CD14-positive monocyte (primary cell): ENCODE results near the gene CHRNA4. TPM values are rescaled to one million over a fixed set of nuclear protein-coding genes. Genes with fewer than 3 reads are reported as not detected.

Experiments used
- DNase-seq, 3 donors: peaks; one replicate each; pipeline ENCODE4 v3.0.0-alpha.2; 2011 to 2022
- H2AFZ ChIP-seq: 2 replicates; pipeline ENCODE4 v1.6.0; 2012; ENCODE audit warnings: mild to moderate bottlenecking, low read depth, low read length, inconsistent platforms; ENCODE audit not compliant: insufficient read depth, poor library complexity, severe bottlenecking
- H3K27ac ChIP-seq, 2 donors: 1 replicate in 1 of 2; 2 replicates in 1 of 2; pipeline ENCODE4 v1.5.1; 2012 to 2013; ENCODE audit warnings: low read length in 2 of 2, control low read depth in 1 of 2, inconsistent platforms in 1 of 2, low read depth in 1 of 2, mild to moderate bottlenecking in 1 of 2
- H3K27me3 ChIP-seq, 2 donors: one replicate each; pipeline versions ENCODE4 v1.6.0 to v1.6.1; 2011 to 2013; ENCODE audit warnings: low read length in 2 of 2; ENCODE audit not compliant: control insufficient read depth in 2 of 2, insufficient read depth in 2 of 2
- H3K36me3 ChIP-seq, 2 donors: replicated peaks in 1 of 2; 1 replicate in 1 of 2; 2 replicates in 1 of 2; pipeline versions ENCODE4 v1.5.1 to v1.6.1; 2012 to 2013; ENCODE audit warnings: low read length in 2 of 2, control low read depth in 1 of 2, inconsistent platforms in 1 of 2, mild to moderate bottlenecking in 1 of 2; ENCODE audit not compliant: insufficient read depth in 2 of 2, control insufficient read depth in 1 of 2
- H3K4me1 ChIP-seq, 2 donors: 1 replicate in 1 of 2; 2 replicates in 1 of 2; pipeline versions ENCODE4 v1.5.1 to v1.6.1; 2012 to 2013; ENCODE audit warnings: low read length in 2 of 2, control low read depth in 1 of 2, inconsistent platforms in 1 of 2, mild to moderate bottlenecking in 1 of 2, moderate library complexity in 1 of 2; ENCODE audit not compliant: insufficient read depth in 2 of 2, control insufficient read depth in 1 of 2
- H3K4me2 ChIP-seq: replicated peaks from 2 replicates; pipeline ENCODE3; 2012; ENCODE audit warnings: low read length, moderate library complexity, mild to moderate bottlenecking; ENCODE audit not compliant: poor library complexity, severe bottlenecking; ENCODE audit errors: extremely low read depth
- H3K4me3 ChIP-seq, 3 experiments: fragments of 200-600 bp in 1 of 3; sonication (generic) in 1 of 3; replicated peaks in 1 of 3; 1 replicate in 2 of 3; 2 replicates in 1 of 3; pipeline ENCODE4 v1.5.1; 2011 to 2013; ENCODE audit warnings: low read length in 3 of 3, mild to moderate bottlenecking in 3 of 3, control low read depth in 2 of 3, low read depth in 2 of 3, inconsistent platforms in 1 of 3, moderate library complexity in 1 of 3
- H3K79me2 ChIP-seq: 2 replicates; pipeline ENCODE4 v1.6.0; 2012; ENCODE audit warnings: mild to moderate bottlenecking, control low read depth, inconsistent platforms, low read length, moderate library complexity; ENCODE audit not compliant: insufficient read depth
- H3K9ac ChIP-seq: 2 replicates; pipeline ENCODE4 v1.6.0; 2017; ENCODE audit warnings: low read length, mild to moderate bottlenecking; ENCODE audit not compliant: insufficient read depth, poor library complexity, severe bottlenecking
- H3K9me3 ChIP-seq, 2 donors: replicated peaks in 1 of 2; 1 replicate in 1 of 2; 2 replicates in 1 of 2; pipeline versions ENCODE4 v1.5.1 to v1.6.1; 2012 to 2013; ENCODE audit warnings: low read length in 2 of 2, control low read depth in 1 of 2; ENCODE audit not compliant: control insufficient read depth in 1 of 2, insufficient read depth in 1 of 2
- H4K20me1 ChIP-seq: 2 replicates; pipeline ENCODE4 v1.6.0; 2012; ENCODE audit warnings: mild to moderate bottlenecking, low read length, control low read depth, moderate library complexity; ENCODE audit not compliant: insufficient read depth
- H3K27ac Mint-ChIP-seq, 7 donors: one replicate each; pipeline ENCODE4 v1.8.0; 2020; ENCODE audit warnings: mild to moderate bottlenecking in 7 of 7, mixed read lengths in 7 of 7, moderate library complexity in 6 of 7, inconsistent platforms in 2 of 7
- H3K27me3 Mint-ChIP-seq, 3 donors: one replicate each; pipeline ENCODE4 v1.8.0; 2021 to 2022; ENCODE audit warnings: low read depth in 3 of 3, mild to moderate bottlenecking in 3 of 3, mixed read lengths in 3 of 3, moderate library complexity in 3 of 3, inconsistent platforms in 1 of 3
- H3K36me3 Mint-ChIP-seq, 2 donors: one replicate each; pipeline ENCODE4 v1.8.0; 2020; ENCODE audit warnings: mixed read lengths in 2 of 2, inconsistent platforms in 1 of 2, mild to moderate bottlenecking in 1 of 2
- H3K4me1 Mint-ChIP-seq: one replicate; pipeline ENCODE4 v1.8.0; 2020; ENCODE audit warnings: mild to moderate bottlenecking, mixed read lengths
- H3K4me3 Mint-ChIP-seq, 2 donors: one replicate each; pipeline ENCODE4 v1.8.0; 2020; ENCODE audit warnings: mild to moderate bottlenecking in 2 of 2, mixed read lengths in 2 of 2, moderate library complexity in 1 of 2
- H3K9me3 Mint-ChIP-seq, 7 donors: one replicate each; pipeline ENCODE4 v1.8.0; 2020 to 2022; ENCODE audit warnings: mixed read lengths in 7 of 7, mild to moderate bottlenecking in 6 of 7, moderate library complexity in 6 of 7, inconsistent platforms in 2 of 7
- CTCF ChIP-seq: fragments of 200-600 bp; IDR thresholded peaks from one replicate; pipeline ENCODE4 v1.8.0; 2022; ENCODE audit warnings: antibody characterized with exemption, mild to moderate bottlenecking
- WGBS: methylation state at CpG from one replicate; pipeline ENCODE4 v1.1.5; 2013; ENCODE audit warnings: missing lambda C conversion rate; ENCODE audit not compliant: insufficient coverage; 5-methylcytosine and 5-hydroxymethylcytosine counted together
- intact Hi-C, 2 donors: fragments of 100-400 bp; cut with micrococcal nuclease; formaldehyde crosslinking; loops; one replicate each; pipeline versions ENCODE4 v1.15.0 to v1.15.1; 2023
- polyA plus RNA-seq, 3 donors: library from polyadenylated mRNA; depleted of rRNA in 1 of 3; unstranded in 2 of 3; stranded (reverse) in 1 of 3; fragments of 300-500 nt in 2 of 3; fragments of >200 nt in 1 of 3; fragmentation: Illumina TruSeq in 2 of 3; gene quantifications; 1 replicate in 2 of 3; 2 replicates in 1 of 3; pipeline ENCODE4 v1.2.3, GENCODE V29; 2012 to 2021

The CHRNA4 gene
- polyA plus RNA-seq, 3 donors = not detected

GRCh38 chr20:63305393-63305792, 55.8 kb downstream of the CHRNA4 start:
- no peaks in the 10 kb centered on the region for H3K36me3 Mint-ChIP-seq
- intact Hi-C loops = no loop called here

GRCh38 chr20:63303095-63303666, 58.0 kb downstream of the CHRNA4 start:
- TF ChIP-seq CTCF = no peak
- H3K9ac ChIP-seq = no peak overlapping the region
- H3K9me3 Mint-ChIP-seq = peaks cover 3 to 17% (median 10%) of the 10 kb centered on the region in 7 donors
- no peak overlapping the region for H3K27ac Mint-ChIP-seq
- no peaks in the 10 kb centered on the region for H3K27me3 ChIP-seq
- no peak overlapping the region for H2AFZ ChIP-seq
- H3K4me3 Mint-ChIP-seq = no peak overlapping the region
- H3K4me1 Mint-ChIP-seq = no peaks in the 10 kb centered on the region
- intact Hi-C loops = no loop called here
- no peaks in the 10 kb centered on the region for H3K79me2 ChIP-seq
- H3K9me3 ChIP-seq = no peaks in the 10 kb centered on the region
- H3K36me3 Mint-ChIP-seq = no peaks in the 10 kb centered on the region
- no peak overlapping the region for H3K4me3 ChIP-seq
- no CpG with 5 or more reads among the region's 5 CpGs for WGBS
- no peaks in the 10 kb centered on the region for H3K4me1 ChIP-seq
- H3K36me3 ChIP-seq = no peaks in the 10 kb centered on the region
- peaks cover 4 to 11% (median 9%) of the 10 kb centered on the region in 3 donors for H3K27me3 Mint-ChIP-seq
- DNase-seq = no peak
- H3K4me2 ChIP-seq = no peak overlapping the region
- H4K20me1 ChIP-seq = no peaks in the 10 kb centered on the region
- H3K27ac ChIP-seq = no peak overlapping the region

More at GRCh38 chr20:63305393-63305792, 55.8 kb downstream of the CHRNA4 start:
- H3K4me3 Mint-ChIP-seq = no peak overlapping the region
- Histone ChIP-seq H4K20me1 (no peaks in the 10 kb centered on the region), H3K36me3 (no peaks in the 10 kb centered on the region), H2AFZ (no peak overlapping the region), H3K27ac (no peak overlapping the region), H3K79me2 (no peaks in the 10 kb centered on the region), H3K27me3 (no peaks in the 10 kb centered on the region), H3K9me3 (no peaks in the 10 kb centered on the region), H3K4me3 (no peak overlapping the region), H3K4me1 (no peaks in the 10 kb centered on the region), H3K4me2 (no peak overlapping the region), H3K9ac (no peak overlapping the region)
- peaks cover 3 to 15% (median 10%) of the 10 kb centered on the region in 7 donors for H3K9me3 Mint-ChIP-seq
- WGBS = 67% methylated on average over 2 of the region's 8 CpGs
- no peak for DNase-seq
- no peak overlapping the region for H3K27ac Mint-ChIP-seq
- H3K27me3 Mint-ChIP-seq = peaks cover 4 to 11% (median 7%) of the 10 kb centered on the region in 3 donors
- TF ChIP-seq CTCF = no peak
- H3K4me1 Mint-ChIP-seq = no peaks in the 10 kb centered on the region
